Measurements from ENCODE around the gene TAGLN.
A peak's percentile ranks its signal among the peaks of the same experiment; 100 is the strongest.

The TAGLN gene

GRCh38 chr11:117191680-117192400 is 7.3 kb upstream of the TAGLN start:
- in situ Hi-C loops (cut with HindIII; ENCODE audit: low pct_ligation_motif_present, low pct_unique_long_range_greater_than_20kb, low sequenced_read_pairs), result no loop called here
- DNase-seq, result no peak

- in situ Hi-C loops (cut with HindIII; ENCODE audit: low pct_ligation_motif_present, low pct_unique_long_range_greater_than_20kb, low sequenced_read_pairs), result no loop called here
- DNase-seq, result no peak
Observed at GRCh38 chr11:117192401-117192875, 6.7 kb upstream of the TAGLN start.

GRCh38 chr11:117193130-117194020 is 5.8 kb upstream of the TAGLN start:
- no peak for DNase-seq
- in situ Hi-C loops (cut with HindIII; ENCODE audit: low pct_ligation_motif_present, low pct_unique_long_range_greater_than_20kb, low sequenced_read_pairs), result no loop called here

GRCh38 chr11:117194267-117194666 is 4.9 kb upstream of the TAGLN start:
- in situ Hi-C loops (cut with HindIII; ENCODE audit: low pct_ligation_motif_present, low pct_unique_long_range_greater_than_20kb, low sequenced_read_pairs), result no loop called here
- DNase-seq, result no peak

- in situ Hi-C loops (cut with HindIII; ENCODE audit: low pct_ligation_motif_present, low pct_unique_long_range_greater_than_20kb, low sequenced_read_pairs), result no loop called here
- no peak for DNase-seq
Observed at GRCh38 chr11:117195258-117195657, 3.9 kb upstream of the TAGLN start.

GRCh38 chr11:117195761-117196160 is 3.4 kb upstream of the TAGLN start:
- in situ Hi-C loops (cut with HindIII; ENCODE audit: low pct_ligation_motif_present, low pct_unique_long_range_greater_than_20kb, low sequenced_read_pairs), result no loop called here
- no peak for DNase-seq

GRCh38 chr11:117197006-117197405 is 2.2 kb upstream of the TAGLN start:
- in situ Hi-C loops (cut with HindIII; ENCODE audit: low pct_ligation_motif_present, low pct_unique_long_range_greater_than_20kb, low sequenced_read_pairs), result no loop called here
- DNase-seq, result no peak

GRCh38 chr11:117197516-117198456 is 1.4 kb upstream of the TAGLN start:
- DNase-seq, result peak; percentile 27
- in situ Hi-C loops (cut with HindIII; ENCODE audit: low pct_ligation_motif_present, low pct_unique_long_range_greater_than_20kb, low sequenced_read_pairs), result no loop called here

GRCh38 chr11:117198613-117199012 is 557 bp upstream of the TAGLN start:
- DNase-seq, result no peak
- in situ Hi-C loops (cut with HindIII; ENCODE audit: low pct_ligation_motif_present, low pct_unique_long_range_greater_than_20kb, low sequenced_read_pairs), result no loop called here

GRCh38 chr11:117199916-117200812 is 994 bp downstream of the TAGLN start:
- DNase-seq, result no peak
- in situ Hi-C loops (cut with HindIII; ENCODE audit: low pct_ligation_motif_present, low pct_unique_long_range_greater_than_20kb, low sequenced_read_pairs), result no loop called here

GRCh38 chr11:117200813-117201657 is 1.9 kb downstream of the TAGLN start:
- in situ Hi-C loops (cut with HindIII; ENCODE audit: low pct_ligation_motif_present, low pct_unique_long_range_greater_than_20kb, low sequenced_read_pairs), result no loop called here
- no peak for DNase-seq

- in situ Hi-C loops (cut with HindIII; ENCODE audit: low pct_ligation_motif_present, low pct_unique_long_range_greater_than_20kb, low sequenced_read_pairs), result no loop called here
Observed at GRCh38 chr11:117201658-117202305, 2.6 kb downstream of the TAGLN start.

GRCh38 chr11:117202386-117203068 is 3.4 kb downstream of the TAGLN start:
- in situ Hi-C loops (cut with HindIII; ENCODE audit: low pct_ligation_motif_present, low pct_unique_long_range_greater_than_20kb, low sequenced_read_pairs), result no loop called here
- no peak for DNase-seq

More at GRCh38 chr11:117201658-117202305, 2.6 kb downstream of the TAGLN start:
- no peak for DNase-seq

- no peak for DNase-seq
- in situ Hi-C loops (cut with HindIII; ENCODE audit: low pct_ligation_motif_present, low pct_unique_long_range_greater_than_20kb, low sequenced_read_pairs), result no loop called here
Observed at GRCh38 chr11:117203069-117203407, 3.9 kb downstream of the TAGLN start.

GRCh38 chr11:117204283-117205080 is 5.3 kb downstream of the TAGLN start:
- in situ Hi-C loops (cut with HindIII; ENCODE audit: low pct_ligation_motif_present, low pct_unique_long_range_greater_than_20kb, low sequenced_read_pairs), result no loop called here
- DNase-seq, result no peak
